GM06990 (cell line): ENCODE data around the gene ARAP2.

ENCODE experiments used
- DNase-seq: peaks from one replicate; pipeline ENCODE4 v3.0.0-alpha.2; 2011; ENCODE audit not compliant: insufficient read length; ENCODE audit errors: extremely low read depth
- H3K27me3 ChIP-seq: replicated peaks from 2 replicates; pipeline ENCODE4 v1.6.0; 2011; ENCODE audit warnings: low read length; ENCODE audit not compliant: control insufficient read depth, insufficient read depth
- H3K36me3 ChIP-seq: 2 replicates; pipeline ENCODE4 v1.5.1; 2011; ENCODE audit warnings: low read length; ENCODE audit not compliant: control insufficient read depth, insufficient read depth
- H3K4me3 ChIP-seq: replicated peaks from 2 replicates; pipeline ENCODE4 v1.5.1; 2011; ENCODE audit warnings: low read depth, mild to moderate bottlenecking, control low read depth, low read length
- CTCF ChIP-seq: IDR thresholded peaks from 2 replicates; pipeline ENCODE4 v1.5.1; 2011; ENCODE audit warnings: low read length, control low read depth, mild to moderate bottlenecking, inconsistent platforms; ENCODE audit not compliant: insufficient read depth, poor library complexity, severe bottlenecking

Gene ARAP2

GRCh38 chr4:36206012-36206411 is 38.3 kb downstream of the ARAP2 start:
- DNase-seq: no peak
- no peaks in the 10 kb centered on the region for H3K36me3 ChIP-seq
- no peaks in the 10 kb centered on the region for H3K27me3 ChIP-seq
- no peak overlapping the region for H3K4me3 ChIP-seq
- TF ChIP-seq CTCF: no peak

- no peaks in the 10 kb centered on the region for H3K27me3 ChIP-seq
- TF ChIP-seq CTCF: no peak
- DNase-seq: no peak
- H3K4me3 ChIP-seq: no peak overlapping the region
- peaks cover 11% of the 10 kb centered on the region for H3K36me3 ChIP-seq
Observed at GRCh38 chr4:36198861-36199260, 45.5 kb downstream of the ARAP2 start.

GRCh38 chr4:36198068-36198808 is 46.1 kb downstream of the ARAP2 start:
- DNase-seq: no peak
- H3K36me3 ChIP-seq: peaks cover 11% of the 10 kb centered on the region
- H3K4me3 ChIP-seq: no peak overlapping the region
- no peak for TF ChIP-seq CTCF
- H3K27me3 ChIP-seq: no peaks in the 10 kb centered on the region

DNA sequence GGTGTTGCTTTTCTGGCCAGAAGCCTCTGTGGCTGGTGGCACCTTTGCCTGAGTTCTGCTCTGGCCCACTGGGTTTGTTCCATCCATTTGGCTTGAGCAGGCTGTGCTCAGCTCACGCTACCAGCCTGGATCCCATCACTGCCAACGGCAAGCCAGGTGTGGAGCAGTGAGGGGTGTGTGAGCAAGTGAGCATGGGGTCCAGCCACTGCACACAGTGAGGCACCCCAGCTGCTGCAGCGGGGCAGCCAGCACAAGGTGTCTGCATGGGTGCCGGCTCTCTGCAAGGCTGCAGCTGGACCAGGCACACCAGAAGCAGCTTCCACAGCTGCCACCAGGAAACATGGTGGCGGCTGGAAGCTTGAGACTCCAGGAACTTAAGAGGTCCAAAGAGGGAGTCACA is 46.8 kb downstream of the ARAP2 start:
- H3K27me3 ChIP-seq: no peaks in the 10 kb centered on the region
- no peak for TF ChIP-seq CTCF
- no peak overlapping the region for H3K4me3 ChIP-seq
- peaks cover 11% of the 10 kb centered on the region for H3K36me3 ChIP-seq
- DNase-seq: no peak

DNA sequence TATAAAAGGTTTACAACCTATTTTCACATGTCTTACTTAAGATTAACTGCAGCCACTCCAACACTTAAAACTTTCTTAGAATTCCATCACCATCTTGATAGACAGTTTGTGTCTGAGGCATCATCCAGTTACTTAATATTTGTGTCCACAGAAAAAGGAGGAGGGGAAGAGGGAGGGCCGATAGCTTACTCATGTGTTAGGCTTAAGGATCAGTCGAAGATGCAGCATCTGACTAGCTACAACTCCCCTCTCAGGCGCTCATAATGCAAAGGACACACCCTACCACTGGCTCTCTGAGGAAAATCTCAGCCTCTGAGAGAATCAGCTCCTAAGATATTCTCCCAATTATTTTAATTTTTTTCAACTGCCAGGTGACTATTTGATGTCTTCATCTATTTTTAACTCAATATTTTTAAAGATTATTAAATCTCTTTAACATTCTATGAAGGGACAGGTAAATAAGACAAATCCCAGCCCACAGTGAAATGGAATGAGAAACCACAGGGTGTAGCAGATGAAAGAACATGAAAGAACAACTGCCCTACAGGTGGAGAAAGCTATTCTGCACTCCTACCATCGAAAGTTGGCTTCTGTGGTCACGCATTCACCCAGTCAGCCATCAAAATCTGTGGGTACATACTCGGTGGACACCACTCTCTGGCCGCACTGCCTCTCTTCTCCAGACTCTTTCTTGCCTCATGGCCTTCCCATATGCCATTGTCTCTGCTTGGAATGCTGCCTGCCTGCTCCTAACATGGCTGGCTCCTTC is 48.0 kb downstream of the ARAP2 start:
- TF ChIP-seq CTCF: no peak
- Histone ChIP-seq H3K4me3 (no peak overlapping the region), H3K27me3 (no peaks in the 10 kb centered on the region), H3K36me3 (peaks cover 11% of the 10 kb centered on the region)
- DNase-seq: no peak
